Glomerular visceral epithelial cell (primary cell): ENCODE measurements around the gene UCKL1.
A peak's percentile ranks its signal among the peaks of the same experiment; 100 is the strongest.

ENCODE experiments used
- DNase-seq: peaks from one replicate; pipeline ENCODE4 v3.0.0-alpha.2; 2016; ENCODE audit errors: extremely low spot score

The UCKL1 gene

DNA sequence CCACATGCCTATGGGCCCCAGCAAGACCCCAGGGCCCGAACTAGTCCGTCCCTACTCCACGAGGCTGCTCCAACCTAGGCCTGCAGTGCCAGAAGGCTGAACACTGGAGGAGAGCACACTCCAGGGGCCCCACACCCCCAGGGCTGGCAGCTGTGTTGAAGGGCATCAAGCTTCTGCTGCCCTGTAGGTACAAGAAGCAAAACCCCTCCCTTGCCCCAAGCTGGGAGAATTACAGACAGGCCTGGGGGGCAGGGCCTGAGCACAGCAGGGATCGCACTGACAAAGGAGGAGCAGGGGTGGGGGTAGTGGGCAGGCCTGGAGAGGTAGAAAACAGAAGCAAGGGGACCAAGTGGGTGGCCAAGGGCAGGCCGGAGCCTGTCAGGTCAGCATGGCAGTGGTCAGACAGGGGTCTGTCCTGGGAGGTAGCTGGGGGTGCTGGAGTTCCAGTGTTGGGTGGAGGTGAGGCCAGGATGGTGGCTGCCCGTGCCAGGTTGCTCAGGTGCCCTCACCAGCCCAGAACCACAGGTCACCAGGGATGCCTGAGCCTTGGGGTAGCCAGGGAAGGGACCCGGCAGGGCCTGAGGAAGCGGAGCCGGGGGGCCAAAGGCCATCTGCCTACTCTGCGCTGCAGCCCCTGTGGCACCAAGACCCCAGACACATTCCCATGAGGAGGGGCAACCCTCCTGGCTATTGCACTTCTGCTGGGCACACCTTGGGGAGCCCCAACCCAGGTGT lies 2.9 kb upstream of the UCKL1 start:
- no peak for DNase-seq

DNA sequence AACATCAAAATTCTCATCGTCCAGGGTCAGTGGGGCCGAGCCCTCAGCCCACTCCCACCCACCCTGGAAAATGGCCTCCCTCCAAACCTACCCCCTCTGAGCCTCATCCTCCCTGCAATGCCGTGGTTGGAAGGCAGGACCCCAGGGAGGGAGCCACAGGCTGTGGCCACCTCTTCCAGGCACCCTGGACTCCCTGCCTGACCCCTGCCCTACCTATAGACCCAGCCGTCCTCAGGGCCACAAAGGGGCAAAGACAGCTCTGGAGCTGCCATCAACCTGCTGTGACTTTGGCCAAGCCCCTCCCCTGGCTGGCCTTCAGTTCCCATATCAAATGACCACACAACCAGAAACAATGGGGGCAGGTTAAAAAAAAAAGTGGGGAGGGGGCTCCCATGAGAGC lies 2.3 kb upstream of the UCKL1 start:
- no peak for DNase-seq

GRCh38 chr20:63957690-63958441 lies 1.6 kb upstream of the UCKL1 start:
- no peak for DNase-seq

DNA sequence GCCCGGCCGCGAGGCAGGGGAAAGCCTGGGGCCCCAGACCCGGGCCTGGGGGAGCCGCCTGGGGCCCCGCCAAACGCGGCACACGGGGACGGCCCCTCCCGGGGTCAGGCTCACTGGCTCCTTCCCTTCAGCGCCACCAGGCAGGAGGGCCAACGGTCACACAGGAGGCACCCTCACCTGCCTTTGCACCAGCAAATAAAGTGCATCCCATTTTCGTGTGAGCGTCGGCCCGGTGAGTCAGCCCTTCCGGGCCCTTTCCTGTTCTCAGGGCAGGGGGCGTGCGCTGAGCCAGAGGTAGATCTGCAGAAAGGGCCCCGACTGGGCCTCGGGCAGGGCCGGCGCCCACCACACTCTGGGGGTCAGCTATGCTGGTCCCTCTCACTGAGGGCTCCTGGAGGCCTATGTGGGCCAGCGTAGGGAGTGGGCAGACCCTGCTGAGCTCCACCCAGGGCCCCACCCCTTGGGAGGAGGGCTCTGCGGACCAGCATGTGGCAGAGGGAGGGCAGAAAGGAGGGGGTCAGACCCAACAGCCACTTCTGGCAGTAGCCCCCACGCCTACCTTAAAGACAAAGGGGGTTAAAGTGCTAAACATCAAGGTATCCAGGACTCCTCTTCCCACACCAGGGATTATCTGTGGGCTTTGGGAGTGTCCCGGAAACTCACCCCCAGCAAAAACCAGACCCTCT lies 931 bp upstream of the UCKL1 start:
- DNase-seq: peak; percentile 64

- DNase-seq: no peak
These were observed 418 bp upstream of the UCKL1 start for GRCh38 chr20:63956664-63957003.

GRCh38 chr20:63955281-63955826 lies 862 bp downstream of the UCKL1 start:
- DNase-seq: peak; percentile 39

GRCh38 chr20:63953764-63954429 lies 2.3 kb downstream of the UCKL1 start:
- no peak for DNase-seq

DNA sequence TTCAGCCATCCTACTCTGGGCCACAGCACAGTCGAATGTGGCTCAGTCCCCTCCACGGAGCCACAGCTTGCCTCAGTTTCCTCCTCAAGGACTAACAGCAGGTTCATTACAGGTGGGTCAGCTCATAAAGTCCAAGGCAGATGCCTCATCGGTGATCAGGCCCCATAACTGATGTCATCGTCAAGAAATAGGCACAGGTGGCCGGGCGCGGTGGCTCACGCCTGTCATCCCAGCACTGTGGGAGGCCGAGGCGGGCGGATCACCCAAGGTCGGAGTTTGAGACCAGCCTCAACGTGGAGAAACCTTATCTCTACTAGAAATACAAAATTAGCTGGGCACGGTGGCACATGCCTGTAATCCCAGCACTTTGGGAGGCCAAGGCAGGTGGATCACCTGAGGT lies 3.4 kb downstream of the UCKL1 start:
- no peak for DNase-seq

DNA sequence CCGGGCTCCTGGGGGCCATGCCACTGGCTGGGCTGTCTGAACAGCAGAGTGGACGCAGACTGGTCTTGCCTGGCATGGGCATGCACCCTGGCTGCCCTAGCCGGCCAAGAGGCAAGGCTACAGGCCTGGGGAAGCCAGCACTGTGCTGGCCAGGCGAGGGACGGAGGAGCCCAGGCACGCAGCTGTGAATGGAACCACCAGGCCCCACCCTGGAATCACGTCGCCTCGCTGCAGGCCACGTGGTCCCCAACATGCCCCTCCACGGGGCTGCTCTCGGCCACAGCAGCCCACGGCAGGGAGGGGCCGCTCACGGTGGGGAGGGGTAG lies 4.0 kb downstream of the UCKL1 start:
- DNase-seq: no peak

- DNase-seq: no peak
These were observed 4.6 kb downstream of the UCKL1 start for GRCh38 chr20:63951398-63952209.

DNA sequence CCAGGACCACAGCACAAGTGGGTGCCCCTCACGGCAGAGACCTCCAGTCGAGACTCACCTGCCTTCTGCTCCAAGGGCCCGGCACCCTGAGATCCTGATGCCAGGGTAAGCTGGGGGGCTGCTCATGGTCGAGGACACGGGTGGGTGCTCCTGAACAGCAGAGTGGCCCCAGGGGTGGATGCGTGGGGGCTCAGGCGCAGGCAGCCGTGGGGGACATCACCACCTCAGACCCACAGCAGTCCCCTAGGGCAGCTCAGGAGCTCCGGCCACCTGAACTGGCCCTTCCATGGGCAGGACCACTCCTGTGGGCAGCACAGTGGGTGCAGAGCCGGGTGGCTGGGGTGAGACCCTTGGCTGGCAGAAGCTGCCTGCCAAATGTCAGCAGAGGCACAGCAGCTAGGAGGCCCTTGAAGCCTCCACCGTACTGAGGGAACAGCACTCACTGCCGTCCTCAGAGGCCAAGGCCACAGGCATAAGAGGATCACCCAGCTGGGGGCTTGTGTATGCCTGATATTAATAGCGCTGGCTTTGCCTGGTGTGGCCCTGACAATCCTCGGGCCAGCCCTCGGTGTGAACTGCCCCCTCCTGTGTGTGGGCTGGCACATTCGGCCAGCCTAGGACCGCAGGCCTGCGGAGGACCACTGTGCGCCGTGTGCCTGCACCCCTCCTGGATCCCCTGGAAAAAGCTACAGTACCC lies 5.4 kb downstream of the UCKL1 start:
- DNase-seq: no peak

DNA sequence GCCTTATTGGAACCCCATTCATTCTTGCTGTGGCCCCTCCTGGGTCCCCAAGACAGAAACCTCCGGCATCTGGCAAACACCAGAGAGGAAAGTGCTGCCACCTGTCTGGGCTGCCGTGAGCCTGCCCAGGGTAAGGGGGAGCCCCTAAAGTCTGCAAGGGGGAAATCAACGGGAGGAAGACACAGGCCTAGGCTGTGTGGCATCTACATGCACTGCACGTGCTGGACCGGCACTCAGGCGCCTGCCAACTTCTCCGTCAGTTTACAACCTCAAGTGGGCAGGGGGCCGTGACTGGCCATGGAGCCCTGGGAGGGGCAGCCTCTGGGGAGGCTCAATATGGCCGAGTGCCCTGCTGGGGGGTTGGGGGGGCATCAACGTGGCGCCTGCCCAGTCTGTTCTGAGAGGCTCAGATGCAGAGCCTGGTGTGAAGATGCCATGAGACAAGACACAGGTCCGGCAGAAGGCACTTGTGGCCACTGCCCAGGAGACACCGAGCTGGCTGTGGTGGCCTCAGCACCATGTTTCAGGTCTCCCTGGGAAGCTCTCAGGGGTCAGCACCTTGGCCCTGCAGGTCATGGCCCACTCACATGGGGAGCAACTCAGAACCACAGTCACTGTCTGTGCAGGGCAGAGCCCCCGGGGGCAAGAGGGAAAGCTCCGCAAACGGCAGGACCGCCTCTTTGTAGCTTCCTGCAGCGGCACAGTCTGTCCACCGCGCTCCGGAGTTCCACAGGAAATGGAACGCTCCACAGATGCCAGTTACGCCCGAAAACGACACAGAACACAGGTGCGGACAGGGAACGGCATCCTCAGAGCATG lies 8.4 kb downstream of the UCKL1 start:
- DNase-seq: no peak

DNA sequence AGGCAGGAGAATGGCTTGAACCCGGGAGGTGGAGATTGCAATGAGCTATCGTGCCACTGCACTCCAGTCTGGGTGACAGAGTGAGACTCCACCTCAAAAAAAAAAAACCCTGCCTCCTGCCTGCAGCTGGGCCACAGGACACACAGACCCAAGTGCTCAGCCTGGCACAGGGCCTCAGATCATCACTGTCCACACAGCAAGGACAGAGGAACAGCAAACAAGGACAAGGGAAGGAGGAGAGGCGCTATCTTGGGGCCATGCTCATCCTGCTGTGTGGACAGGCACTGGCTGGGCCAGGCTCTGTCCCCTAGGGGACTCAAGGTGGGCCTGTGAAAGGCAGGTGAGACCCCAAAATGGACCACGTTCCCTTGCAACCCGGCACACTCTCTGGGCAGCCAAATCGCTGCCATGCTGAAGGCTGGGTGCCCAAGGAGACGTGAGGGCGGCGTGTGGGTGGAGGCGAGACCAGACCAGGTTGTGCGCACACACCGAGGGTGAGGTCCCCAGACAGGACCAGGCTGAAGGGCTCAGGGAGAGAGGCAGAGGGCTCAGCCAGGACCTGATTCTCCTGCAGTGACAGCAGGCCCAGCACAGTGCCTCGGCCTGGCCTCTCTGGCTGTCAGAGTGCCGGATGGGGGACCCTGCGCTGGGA lies 9.1 kb downstream of the UCKL1 start:
- no peak for DNase-seq

DNA sequence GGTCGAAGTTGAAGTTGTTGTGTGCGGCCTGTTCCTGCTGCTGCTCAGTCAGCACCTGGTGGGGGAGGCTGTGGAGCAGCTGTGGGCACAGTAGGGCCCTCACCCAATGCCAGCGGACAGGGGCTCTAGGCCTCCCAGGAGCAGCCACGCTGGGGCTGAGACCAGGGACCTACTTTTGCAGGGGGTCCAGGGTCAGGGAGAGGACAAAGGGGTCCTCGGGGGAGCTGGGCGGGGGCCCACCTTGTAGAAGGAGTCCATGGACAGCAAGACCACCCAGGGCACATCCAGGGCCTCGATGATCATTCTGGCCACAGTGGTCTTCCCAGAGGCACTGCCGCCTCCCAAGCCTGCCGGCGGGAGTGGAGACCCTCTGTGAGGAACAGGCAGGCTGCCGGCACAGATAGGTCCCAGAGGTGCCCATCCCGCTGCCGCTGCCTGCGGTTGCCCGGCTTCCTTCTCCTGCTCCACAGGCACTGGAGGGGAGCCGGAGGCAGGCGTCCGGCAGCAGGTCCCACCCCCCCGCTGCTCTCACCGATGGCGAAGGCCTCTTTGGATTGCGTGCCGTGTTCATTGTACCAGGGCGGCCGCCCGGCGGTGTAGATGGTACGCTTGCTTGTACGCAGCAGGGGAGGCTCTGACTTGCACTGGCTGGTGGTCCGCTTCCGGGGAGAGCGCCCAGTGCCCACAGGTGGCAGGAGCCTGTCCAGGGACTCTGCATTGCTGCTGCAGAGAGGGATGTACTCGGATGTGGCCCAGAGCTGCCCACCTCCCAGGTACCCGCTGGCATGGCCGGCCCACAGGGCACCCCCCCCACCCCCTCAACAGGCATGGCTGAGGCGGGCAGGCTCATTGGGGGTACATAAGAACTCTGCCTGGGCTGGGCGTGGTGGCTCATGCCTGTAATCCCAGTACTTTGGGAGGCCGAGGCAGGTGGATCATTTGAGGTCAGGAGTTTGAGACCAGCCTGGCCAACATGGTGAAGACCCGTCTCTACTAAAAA lies 10.0 kb downstream of the UCKL1 start:
- no peak for DNase-seq

DNA sequence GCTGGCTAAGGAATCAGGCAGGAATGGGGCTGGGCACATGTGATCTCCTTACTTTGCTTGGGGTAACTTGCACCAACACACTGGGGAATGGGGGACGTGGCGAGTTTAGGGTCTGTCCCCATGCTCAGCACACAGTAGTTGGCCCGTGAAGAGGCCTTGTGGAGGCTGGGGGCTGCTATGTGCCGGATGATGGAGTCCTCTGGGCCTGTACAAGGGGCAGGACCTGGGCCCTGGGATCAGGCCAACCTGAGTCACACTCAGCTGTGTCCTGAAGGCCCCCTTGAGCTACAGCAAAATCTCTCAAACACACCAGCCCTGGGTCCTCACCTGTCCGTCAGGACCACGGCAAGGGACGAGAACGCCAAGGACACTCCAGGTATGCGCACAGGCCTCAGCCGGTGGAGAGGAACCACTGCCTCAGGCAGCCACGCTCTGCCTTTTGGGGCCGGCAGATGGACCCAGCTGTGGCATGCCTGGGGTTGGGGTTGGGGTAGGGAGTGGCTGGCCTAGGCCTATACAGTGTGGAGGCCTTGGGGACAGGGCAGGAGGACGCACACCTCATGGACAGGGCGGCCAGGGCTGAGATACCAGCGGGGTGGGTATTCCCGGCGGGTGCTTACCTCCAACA lies 11.1 kb downstream of the UCKL1 start:
- no peak for DNase-seq

- no peak for DNase-seq
These were observed 11.9 kb downstream of the UCKL1 start for GRCh38 chr20:63944078-63944941.

- no peak for DNase-seq
These were observed 12.5 kb downstream of the UCKL1 start for GRCh38 chr20:63943808-63944077.
